Esophagus (tissue), 2 donors: ENCODE data around the gene GLIPR1. TPM values are rescaled to one million over a fixed set of nuclear protein-coding genes. Genes with fewer than 3 reads are reported as not detected.

ENCODE experiments used
- H3K27ac ChIP-seq, 2 donors: one replicate each; pipeline ENCODE4 v1.5.1; 2013; ENCODE audit warnings: low read depth in 2 of 2, mild to moderate bottlenecking in 2 of 2, inconsistent platforms in 1 of 2, low read length in 1 of 2, moderate library complexity in 1 of 2
- H3K27me3 ChIP-seq, 2 donors: one replicate each; pipeline ENCODE4 v1.6.1; 2013; ENCODE audit warnings: low read length in 2 of 2, control low read depth in 1 of 2, mild to moderate bottlenecking in 1 of 2; ENCODE audit not compliant: insufficient read depth in 2 of 2, control insufficient read depth in 1 of 2
- H3K36me3 ChIP-seq, 2 donors: one replicate each; pipeline ENCODE4 v1.6.1; 2013; ENCODE audit warnings: low read length in 1 of 2; ENCODE audit not compliant: control insufficient read depth in 2 of 2, insufficient read depth in 2 of 2
- H3K4me1 ChIP-seq, 2 donors: one replicate each; pipeline ENCODE4 v1.6.1; 2013; ENCODE audit warnings: low read length in 1 of 2; ENCODE audit not compliant: control insufficient read depth in 2 of 2, insufficient read depth in 2 of 2
- H3K4me3 ChIP-seq, 2 donors: one replicate each; pipeline ENCODE4 v1.5.1; 2013; ENCODE audit warnings: low read length in 2 of 2, mild to moderate bottlenecking in 2 of 2, low read depth in 1 of 2, moderate library complexity in 1 of 2
- H3K9me3 ChIP-seq, 2 donors: one replicate each; pipeline ENCODE4 v1.6.1; 2013; ENCODE audit warnings: mild to moderate bottlenecking in 2 of 2, low read depth in 1 of 2, low read length in 1 of 2, moderate library complexity in 1 of 2; ENCODE audit not compliant: control insufficient read depth in 2 of 2, insufficient read depth in 1 of 2
- WGBS, 2 donors: extraction: QIAGEN DNeasy Blood & Tissue Kit; methylation state at CpG; one replicate each; pipeline ENCODE4 v1.1.7; 2013; 5-methylcytosine and 5-hydroxymethylcytosine counted together
- polyA plus RNA-seq, 2 donors: library from polyadenylated mRNA; stranded (reverse); fragments of 200-250 nt; gene quantifications; one replicate each; pipeline ENCODE4 v1.2.3, GENCODE V29; 2013
- donor health status: healthy with polysubstance abuse.
- donor health status: Bipolar disorder and iron deficiency.

GLIPR1 gene
- polyA plus RNA-seq, 2 donors = 0.94 to 2.4 TPM

GRCh38 chr12:75528692-75529091, 48.1 kb downstream of the GLIPR1 start:
- Histone ChIP-seq H3K27ac (no peak overlapping the region), H3K4me3 (no peak overlapping the region), H3K4me1 (no peaks in the 10 kb centered on the region), H3K9me3 (no peaks in the 10 kb centered on the region), H3K36me3 (no peaks in the 10 kb centered on the region), H3K27me3 (no peaks in the 10 kb centered on the region)
- WGBS, 2 donors = 82 to 83% methylated on average over 2 of the region's 2 CpGs

DNA sequence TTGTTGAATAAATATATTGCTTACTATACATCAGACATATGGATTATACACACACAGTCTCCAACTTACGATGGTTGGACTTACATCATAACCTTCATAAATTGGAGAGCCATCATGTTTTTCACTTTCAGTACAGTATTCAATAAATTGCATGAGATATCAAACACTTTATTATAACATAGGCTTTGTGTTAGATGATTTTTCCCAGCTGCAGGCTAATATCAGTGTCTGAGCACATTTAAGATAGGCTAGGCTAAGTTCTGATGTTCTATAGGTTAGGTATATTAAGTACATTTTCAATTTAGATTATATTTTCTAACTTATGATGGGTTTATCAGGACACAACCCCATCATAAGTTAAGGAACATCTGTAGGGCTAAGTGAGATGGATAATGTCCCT, 48.8 kb downstream of the GLIPR1 start:
- H3K9me3 ChIP-seq = no peaks in the 10 kb centered on the region
- H3K4me1 ChIP-seq = no peaks in the 10 kb centered on the region
- no peaks in the 10 kb centered on the region for H3K27me3 ChIP-seq
- no peak overlapping the region for H3K27ac ChIP-seq
- WGBS, 2 donors = 78 to 90% methylated on average over 1 of the region's 1 CpG
- H3K4me3 ChIP-seq = no peak overlapping the region
- no peaks in the 10 kb centered on the region for H3K36me3 ChIP-seq

- Histone ChIP-seq H3K27ac (no peak overlapping the region), H3K4me3 (no peak overlapping the region), H3K36me3 (no peaks in the 10 kb centered on the region), H3K9me3 (no peaks in the 10 kb centered on the region), H3K27me3 (no peaks in the 10 kb centered on the region), H3K4me1 (no peaks in the 10 kb centered on the region)
- WGBS, 2 donors = 66 to 78% methylated on average over 1 of the region's 1 CpG
Observed at GRCh38 chr12:75529826-75530225, 49.3 kb downstream of the GLIPR1 start.

GRCh38 chr12:75533239-75533638, 52.7 kb downstream of the GLIPR1 start:
- Histone ChIP-seq H3K9me3 (no peaks in the 10 kb centered on the region), H3K4me3 (no peak overlapping the region), H3K36me3 (no peaks in the 10 kb centered on the region), H3K27ac (no peak overlapping the region), H3K27me3 (no peaks in the 10 kb centered on the region), H3K4me1 (no peaks in the 10 kb centered on the region)
- WGBS, 2 donors = 90 to 92% methylated on average over 2 of the region's 2 CpGs

- no peaks in the 10 kb centered on the region for H3K27me3 ChIP-seq
- H3K4me1 ChIP-seq = no peaks in the 10 kb centered on the region
- no peaks in the 10 kb centered on the region for H3K9me3 ChIP-seq
- no peak overlapping the region for H3K27ac ChIP-seq
- H3K4me3 ChIP-seq = no peak overlapping the region
- 66 to 74% methylated on average over 2 of the region's 2 CpGs for WGBS, 2 donors
- H3K36me3 ChIP-seq = no peaks in the 10 kb centered on the region
Observed at GRCh38 chr12:75539889-75540288, 59.3 kb downstream of the GLIPR1 start.

DNA sequence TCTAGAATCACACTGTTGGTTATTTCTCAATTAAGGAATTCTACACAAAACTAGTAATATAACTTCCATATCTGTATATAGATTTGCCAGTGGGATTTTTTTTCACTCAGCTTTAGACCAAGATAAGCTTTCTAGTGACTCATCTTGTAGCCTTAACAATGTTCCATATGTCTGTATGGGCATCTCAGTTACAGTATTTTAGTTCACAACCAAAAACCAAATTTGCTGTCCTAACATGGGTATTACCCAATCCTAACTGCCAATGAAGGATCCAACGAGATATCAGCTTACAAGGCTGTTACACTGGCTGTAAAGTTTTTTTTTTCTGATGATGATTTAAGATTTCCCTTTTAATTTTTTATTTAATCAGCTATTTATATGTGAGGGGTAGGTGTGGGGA, 62.4 kb downstream of the GLIPR1 start:
- H3K27ac ChIP-seq = no peak overlapping the region
- H3K27me3 ChIP-seq = no peaks in the 10 kb centered on the region
- no peaks in the 10 kb centered on the region for H3K4me1 ChIP-seq
- no peaks in the 10 kb centered on the region for H3K9me3 ChIP-seq
- 76 to 90% methylated on average over 1 of the region's 1 CpG for WGBS, 2 donors
- no peak overlapping the region for H3K4me3 ChIP-seq
- no peaks in the 10 kb centered on the region for H3K36me3 ChIP-seq

DNA sequence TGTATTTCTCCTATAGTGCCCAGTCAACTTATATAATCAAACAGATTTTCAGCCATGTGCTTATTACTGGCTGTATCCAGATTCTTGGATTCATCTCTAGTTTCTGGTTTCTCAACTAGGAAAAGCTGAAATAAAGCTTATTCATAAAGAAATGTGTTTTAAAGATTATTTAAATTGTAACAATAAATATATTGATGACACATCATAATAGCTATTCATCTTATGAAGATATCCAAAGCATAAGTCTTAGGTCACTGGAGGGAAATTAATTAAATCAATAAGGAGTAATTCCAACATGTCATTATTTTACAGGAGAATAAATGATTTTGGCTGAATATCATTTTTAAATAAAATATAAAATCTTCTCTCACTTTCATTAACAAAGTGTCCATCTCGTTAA, 63.0 kb downstream of the GLIPR1 start:
- WGBS, 2 donors = 89 to 97% methylated on average over 1 of the region's 1 CpG
- Histone ChIP-seq H3K36me3 (no peaks in the 10 kb centered on the region), H3K27ac (no peak overlapping the region), H3K4me3 (no peak overlapping the region), H3K4me1 (no peaks in the 10 kb centered on the region), H3K27me3 (no peaks in the 10 kb centered on the region), H3K9me3 (no peaks in the 10 kb centered on the region)

DNA sequence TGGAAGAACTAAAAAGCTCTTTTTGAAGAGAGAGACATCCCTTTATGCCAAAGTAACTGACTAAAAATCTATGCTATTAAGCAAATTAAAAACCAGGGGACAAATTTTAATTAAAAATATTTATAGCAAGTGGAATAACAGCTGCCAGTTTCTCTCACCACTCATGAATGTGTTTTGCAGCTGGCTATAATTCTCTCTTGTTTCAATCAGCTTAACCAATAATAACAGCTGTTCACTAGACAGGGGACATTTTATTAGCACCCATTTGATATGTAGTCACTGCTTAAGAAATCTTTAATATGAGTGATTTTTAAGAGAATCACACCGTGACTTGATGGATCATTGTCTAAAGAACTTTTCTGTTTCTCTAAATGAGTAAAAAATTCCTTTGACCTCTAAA, 65.1 kb downstream of the GLIPR1 start:
- Histone ChIP-seq H3K27ac (no peak overlapping the region), H3K4me1 (no peaks in the 10 kb centered on the region), H3K36me3 (no peaks in the 10 kb centered on the region), H3K27me3 (no peaks in the 10 kb centered on the region), H3K9me3 (no peaks in the 10 kb centered on the region), H3K4me3 (no peak overlapping the region)
- 86 to 89% methylated on average over 1 of the region's 1 CpG for WGBS, 2 donors

- Histone ChIP-seq H3K4me1 (no peaks in the 10 kb centered on the region), H3K36me3 (no peaks in the 10 kb centered on the region), H3K27ac (no peak overlapping the region), H3K27me3 (no peaks in the 10 kb centered on the region), H3K9me3 (no peaks in the 10 kb centered on the region), H3K4me3 (no peak overlapping the region)
- WGBS, 2 donors = 75 to 87% methylated on average over 1 of the region's 1 CpG
Observed at GRCh38 chr12:75548879-75549278, 68.3 kb downstream of the GLIPR1 start.

GRCh38 chr12:75549989-75550388, 69.4 kb downstream of the GLIPR1 start:
- 62 to 73% methylated on average over 2 of the region's 2 CpGs for WGBS, 2 donors
- no peak overlapping the region for H3K4me3 ChIP-seq
- no peak overlapping the region for H3K27ac ChIP-seq
- H3K4me1 ChIP-seq = no peaks in the 10 kb centered on the region
- H3K9me3 ChIP-seq = no peaks in the 10 kb centered on the region
- H3K27me3 ChIP-seq = no peaks in the 10 kb centered on the region
- no peaks in the 10 kb centered on the region for H3K36me3 ChIP-seq
